Endothelial cell of umbilical vein (primary cell): ENCODE data around the gene CASP12. TPM values are rescaled to one million over a fixed set of nuclear protein-coding genes. Genes with fewer than 3 reads are reported as not detected.

Source experiments
- BruUV-seq: library from RNA; stranded (reverse); fragments of 400-500 nt; replicated peaks from 2 replicates; lab custom pipeline; 2021; lab: Mats Ljungman, UMichigan
- CTCF ChIA-PET: fragments of 300-600, 350-600 bp; sonication (Branson Sonifier 250); formaldehyde crosslinking; loops from one replicate; lab custom pipeline; 2021; ENCODE audit warnings: antibody characterized with exemption, inconsistent platforms; lab: Charles Lee
- POLR2A ChIA-PET: fragments of 300-600, 350-600 bp; sonication (Branson Sonifier 250); formaldehyde crosslinking; loops from one replicate; lab custom pipeline; 2021; ENCODE audit warnings: antibody characterized with exemption, inconsistent platforms; lab: Charles Lee
- DNase-seq: peaks from one replicate; pipeline ENCODE4 v3.0.0-alpha.2; 2011; ENCODE audit warnings: low read depth, low spot score
- FAIRE-seq: peaks from 2 replicates; lab custom pipeline; 2011; peaks lifted over from hg19 to GRCh38; lab: Jason Lieb, UNC
- H2AFZ ChIP-seq: 2 replicates; pipeline ENCODE4 v1.6.0; 2012; ENCODE audit warnings: low read depth, low read length, control low read depth, inconsistent platforms
- H3K27ac ChIP-seq: 2 replicates; pipeline ENCODE4 v1.5.1; 2011; ENCODE audit warnings: low read depth, mild to moderate bottlenecking, control low read depth, low read length, moderate library complexity; ENCODE audit not compliant: insufficient read depth
- H3K27me3 ChIP-seq, 2 experiments: 2 replicates each; pipeline versions ENCODE4 v1.6.0 to v1.6.1; 2011; ENCODE audit warnings: low read length in 2 of 2, mixed read lengths in 1 of 2; ENCODE audit not compliant: control insufficient read depth in 2 of 2, insufficient read depth in 2 of 2
- H3K36me3 ChIP-seq, 2 experiments: 2 replicates in 1 of 2; 3 replicates in 1 of 2; pipeline ENCODE4 v1.5.1; 2011; ENCODE audit warnings: low read length in 2 of 2, mild to moderate bottlenecking in 1 of 2, moderate library complexity in 1 of 2; ENCODE audit not compliant: control insufficient read depth in 2 of 2, insufficient read depth in 2 of 2; ENCODE audit errors: extremely low read depth in 1 of 2
- H3K4me1 ChIP-seq: 3 replicates; pipeline ENCODE4 v1.5.1; 2011; ENCODE audit warnings: mild to moderate bottlenecking, low read length; ENCODE audit not compliant: control insufficient read depth, insufficient read depth; ENCODE audit errors: extremely low read depth
- H3K4me2 ChIP-seq: 2 replicates; pipeline ENCODE4 v1.6.1; 2011; ENCODE audit warnings: low read length, control low read depth, mixed read lengths; ENCODE audit not compliant: insufficient read depth
- H3K4me3 ChIP-seq, 3 experiments: fragments of 200-600 bp in 1 of 3; sonication (generic), shearing (Covaris generic) in 1 of 3; replicated peaks in 1 of 3; 2 replicates each; pipeline ENCODE4 v1.5.1; 2011 to 2016; ENCODE audit warnings: control low read depth in 3 of 3, low read length in 3 of 3, mild to moderate bottlenecking in 2 of 3, inconsistent platforms in 1 of 3, low read depth in 1 of 3, moderate library complexity in 1 of 3; ENCODE audit not compliant: insufficient read depth in 1 of 3
- H3K79me2 ChIP-seq: 2 replicates; pipeline ENCODE4 v1.6.0; 2012; ENCODE audit warnings: low read length, inconsistent platforms; ENCODE audit not compliant: control insufficient read depth, insufficient read depth
- H3K9ac ChIP-seq: replicated peaks from 2 replicates; pipeline ENCODE3; 2011; ENCODE audit warnings: low read length, control low read depth; ENCODE audit not compliant: insufficient read depth; ENCODE audit errors: extremely low read depth
- H3K9me1 ChIP-seq: replicated peaks from 3 replicates; pipeline ENCODE4 v1.6.0; 2011; ENCODE audit warnings: mild to moderate bottlenecking, low read length; ENCODE audit not compliant: control insufficient read depth, insufficient read depth; ENCODE audit errors: extremely low read depth
- H3K9me3 ChIP-seq: replicated peaks from 2 replicates; pipeline ENCODE4 v1.5.1; 2012; ENCODE audit warnings: low read length, inconsistent platforms; ENCODE audit not compliant: control insufficient read depth, insufficient read depth
- H4K20me1 ChIP-seq: replicated peaks from 2 replicates; pipeline ENCODE3; 2011; ENCODE audit warnings: mild to moderate bottlenecking, low read length; ENCODE audit not compliant: control insufficient read depth, insufficient read depth; ENCODE audit errors: extremely low read depth
- CTCF ChIP-seq, 2 donors: IDR thresholded peaks; 1 replicate in 1 of 2; 2 replicates in 1 of 2; pipeline ENCODE4 v1.5.1; 2011; ENCODE audit warnings: low read length in 2 of 2, mild to moderate bottlenecking in 2 of 2, moderate library complexity in 2 of 2, control low read depth in 1 of 2, inconsistent platforms in 1 of 2, low read depth in 1 of 2; ENCODE audit not compliant: insufficient read depth in 1 of 2; ENCODE audit errors: extremely low read depth in 1 of 2
- EZH2 ChIP-seq: IDR thresholded peaks from 2 replicates; pipeline ENCODE4 v1.6.1; 2012; ENCODE audit warnings: borderline replicate concordance, low read depth, mild to moderate bottlenecking, moderate library complexity, low read length, inconsistent platforms; ENCODE audit not compliant: severe bottlenecking
- FOS ChIP-seq: IDR thresholded peaks from 2 replicates; pipeline ENCODE4 v1.6.1; 2011; ENCODE audit warnings: mild to moderate bottlenecking, low read length, moderate library complexity, borderline replicate concordance; ENCODE audit not compliant: insufficient read depth
- GATA2 ChIP-seq: IDR thresholded peaks from 2 replicates; pipeline ENCODE4 v1.7.0; 2011; ENCODE audit warnings: low read depth, mild to moderate bottlenecking, moderate library complexity, mixed read lengths, low read length; ENCODE audit not compliant: insufficient read length, insufficient read depth
- JUN ChIP-seq: IDR thresholded peaks from 2 replicates; pipeline ENCODE4 v1.6.1; 2011; ENCODE audit warnings: borderline replicate concordance, low read depth; ENCODE audit not compliant: insufficient read length, insufficient read depth
- MAX ChIP-seq: IDR thresholded peaks from 2 replicates; pipeline ENCODE4 v1.6.1; 2011; ENCODE audit not compliant: insufficient read depth, insufficient read length
- MYC ChIP-seq: IDR thresholded peaks from one replicate; pipeline ENCODE4 v1.6.1; 2011; ENCODE audit warnings: mild to moderate bottlenecking, low read depth, low read length
- POLR2A ChIP-seq: IDR thresholded peaks from 2 replicates; pipeline ENCODE4 v1.6.1; 2012; ENCODE audit warnings: low read depth, mild to moderate bottlenecking, control low read depth, low read length
- POLR2AphosphoS5 ChIP-seq: IDR thresholded peaks from 2 replicates; pipeline ENCODE4 v1.6.1; 2012; ENCODE audit warnings: low read depth, mild to moderate bottlenecking, control low read depth, low read length, moderate library complexity; ENCODE audit not compliant: insufficient read depth
- dilution Hi-C: fragments of 300-500 bp; cut with MboI; formaldehyde crosslinking; loops from one replicate; pipeline ENCODE4 v1.15.0; 2019; ENCODE audit warnings: low sequenced_read_pairs; ENCODE audit not compliant: extremely low pct_ligation_motif_present
- intact Hi-C: fragments of 100-400 bp; cut with micrococcal nuclease; formaldehyde crosslinking; loops from one replicate; pipeline ENCODE4 v1.10.0; 2022
- polyA plus RNA-seq, 4 experiments: library from polyadenylated mRNA; depleted of rRNA in 3 of 4; stranded (reverse) in 3 of 4; unstranded in 1 of 4; fragments of >200 nt; gene quantifications; 2 replicates each; pipeline versions ENCODE4 v1.2.1 to v1.2.3, GENCODE V29; 2011 to 2012; ENCODE audit warnings: missing spikeins in 1 of 4
- total RNA-seq: library from RNA; stranded (reverse); gene quantifications from 2 replicates; pipeline ENCODE4 v1.2.3, GENCODE V29; 2021

Gene CASP12
- total and polyA plus RNA-seq, 2 donors (not counting 3 experiments of a cell fraction or from before 2014, with no cell fraction given), result 1.4 to 3.9 TPM

GRCh38 chr11:104876861-104877431 lies 21.3 kb downstream of the CASP12 start:
- Histone ChIP-seq H3K27ac (no peak overlapping the region), H4K20me1 (no peaks in the 10 kb centered on the region), H2AFZ (no peak overlapping the region), H3K36me3 (peaks cover 0 to 1% of the 10 kb centered on the region in 2 experiments), H3K27me3 (no peaks in the 10 kb centered on the region), H3K4me3 (no peak overlapping the region), H3K79me2 (no peaks in the 10 kb centered on the region), H3K9me1 (no peaks in the 10 kb centered on the region), H3K9me3 (no peaks in the 10 kb centered on the region), H3K4me1 (no peaks in the 10 kb centered on the region), H3K4me2 (no peak overlapping the region), H3K9ac (no peak overlapping the region)
- dilution Hi-C loops (no loop called here), intact Hi-C loops (no loop called here)
- TF ChIP-seq POLR2A, result no peak
- TF ChIP-seq EZH2, result no peak
- TF ChIP-seq CTCF (IDR thresholded peaks at IDR 0.05; ENCODE audit: extremely low read depth in 1 of 2, insufficient read depth in 1 of 2, low read depth in 1 of 2, low read length in 2 of 2), result no peak
- no peak for TF ChIP-seq POLR2AphosphoS5
- no peak for TF ChIP-seq FOS
- no peak for TF ChIP-seq GATA2
- TF ChIP-seq MAX, result no peak
- no peak for TF ChIP-seq MYC
- no peak for TF ChIP-seq JUN
- FAIRE-seq (no peak), DNase-seq (no peak)
- BruUV-seq, result no TSS peak
- ChIA-PET POLR2A (no interaction called here), CTCF (interaction anchor here (1.2 kb wide), 1 partner anchor 20 kb away, joined by 6 read pairs; no protein-coding TSS in a partner anchor)
